Stomach (tissue), 4 donors: ENCODE measurements around the gene AK4.

ENCODE experiments used
- EP300 ChIP-seq: sonication (generic); formaldehyde crosslinking; IDR thresholded peaks from one replicate; pipeline ENCODE4 v1.6.1; 2017; ENCODE audit warnings: antibody characterized with exemption
- POLR2A ChIP-seq, 4 donors: fragments of 450-650 bp; IDR thresholded peaks; one replicate each; pipeline ENCODE4 v1.6.1; 2016; ENCODE audit warnings: antibody characterized with exemption in 4 of 4, control low read depth in 2 of 4, mild to moderate bottlenecking in 1 of 4, moderate library complexity in 1 of 4
- POLR2AphosphoS5 ChIP-seq, 3 donors: sonication (generic); formaldehyde crosslinking; IDR thresholded peaks; one replicate each; pipeline ENCODE4 v1.6.1; 2016; ENCODE audit warnings: antibody characterized with exemption in 3 of 3
- TF ChIP-seq, protein P1 (sequence below), 7 experiments: fragments of 450-650 bp in 4 of 7; fragments of 200-600 bp in 3 of 7; sonication (generic) in 3 of 7; IDR thresholded peaks; one replicate each; pipeline ENCODE4 v1.5.1; 2016 to 2019; ENCODE audit warnings: antibody characterized with exemption in 7 of 7, control low read depth in 2 of 7, mild to moderate bottlenecking in 1 of 7

DNA sequence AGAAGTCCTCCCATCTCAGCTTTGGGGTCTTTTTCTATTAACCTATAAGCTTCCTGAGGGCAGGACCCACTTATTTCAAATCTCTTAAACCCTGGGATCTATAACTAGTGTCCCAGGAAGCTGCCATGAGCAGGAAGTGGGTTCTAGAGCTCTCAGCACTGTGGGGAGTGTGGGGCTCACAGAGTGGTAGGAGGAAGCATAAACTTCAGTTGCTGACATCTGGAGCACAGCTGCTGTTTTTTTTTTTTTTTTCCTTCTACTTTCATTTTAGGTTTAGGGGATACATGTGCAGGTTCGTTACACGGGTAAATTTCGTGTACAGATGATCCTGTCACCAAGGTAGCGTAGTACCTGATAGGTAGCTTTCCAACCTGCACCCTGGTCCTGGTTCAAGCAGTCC lies 59.3 kb downstream of the AK4 start:
- TF ChIP-seq, protein P1, sequence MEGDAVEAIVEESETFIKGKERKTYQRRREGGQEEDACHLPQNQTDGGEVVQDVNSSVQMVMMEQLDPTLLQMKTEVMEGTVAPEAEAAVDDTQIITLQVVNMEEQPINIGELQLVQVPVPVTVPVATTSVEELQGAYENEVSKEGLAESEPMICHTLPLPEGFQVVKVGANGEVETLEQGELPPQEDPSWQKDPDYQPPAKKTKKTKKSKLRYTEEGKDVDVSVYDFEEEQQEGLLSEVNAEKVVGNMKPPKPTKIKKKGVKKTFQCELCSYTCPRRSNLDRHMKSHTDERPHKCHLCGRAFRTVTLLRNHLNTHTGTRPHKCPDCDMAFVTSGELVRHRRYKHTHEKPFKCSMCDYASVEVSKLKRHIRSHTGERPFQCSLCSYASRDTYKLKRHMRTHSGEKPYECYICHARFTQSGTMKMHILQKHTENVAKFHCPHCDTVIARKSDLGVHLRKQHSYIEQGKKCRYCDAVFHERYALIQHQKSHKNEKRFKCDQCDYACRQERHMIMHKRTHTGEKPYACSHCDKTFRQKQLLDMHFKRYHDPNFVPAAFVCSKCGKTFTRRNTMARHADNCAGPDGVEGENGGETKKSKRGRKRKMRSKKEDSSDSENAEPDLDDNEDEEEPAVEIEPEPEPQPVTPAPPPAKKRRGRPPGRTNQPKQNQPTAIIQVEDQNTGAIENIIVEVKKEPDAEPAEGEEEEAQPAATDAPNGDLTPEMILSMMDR (IDR thresholded peaks at IDR 0.05) = no peak
- TF ChIP-seq POLR2A (IDR thresholded peaks at IDR 0.05) = no peak
- TF ChIP-seq POLR2AphosphoS5 (IDR thresholded peaks at IDR 0.05) = no peak
- TF ChIP-seq EP300 = no peak
